Measurements from ENCODE around the gene FAAP100. TPM values are rescaled to one million over a fixed set of nuclear protein-coding genes. Genes with fewer than 3 reads are reported as not detected.

The FAAP100 gene
- total RNA-seq, 1 donor from 2014 or later = 69.5 TPM

DNA sequence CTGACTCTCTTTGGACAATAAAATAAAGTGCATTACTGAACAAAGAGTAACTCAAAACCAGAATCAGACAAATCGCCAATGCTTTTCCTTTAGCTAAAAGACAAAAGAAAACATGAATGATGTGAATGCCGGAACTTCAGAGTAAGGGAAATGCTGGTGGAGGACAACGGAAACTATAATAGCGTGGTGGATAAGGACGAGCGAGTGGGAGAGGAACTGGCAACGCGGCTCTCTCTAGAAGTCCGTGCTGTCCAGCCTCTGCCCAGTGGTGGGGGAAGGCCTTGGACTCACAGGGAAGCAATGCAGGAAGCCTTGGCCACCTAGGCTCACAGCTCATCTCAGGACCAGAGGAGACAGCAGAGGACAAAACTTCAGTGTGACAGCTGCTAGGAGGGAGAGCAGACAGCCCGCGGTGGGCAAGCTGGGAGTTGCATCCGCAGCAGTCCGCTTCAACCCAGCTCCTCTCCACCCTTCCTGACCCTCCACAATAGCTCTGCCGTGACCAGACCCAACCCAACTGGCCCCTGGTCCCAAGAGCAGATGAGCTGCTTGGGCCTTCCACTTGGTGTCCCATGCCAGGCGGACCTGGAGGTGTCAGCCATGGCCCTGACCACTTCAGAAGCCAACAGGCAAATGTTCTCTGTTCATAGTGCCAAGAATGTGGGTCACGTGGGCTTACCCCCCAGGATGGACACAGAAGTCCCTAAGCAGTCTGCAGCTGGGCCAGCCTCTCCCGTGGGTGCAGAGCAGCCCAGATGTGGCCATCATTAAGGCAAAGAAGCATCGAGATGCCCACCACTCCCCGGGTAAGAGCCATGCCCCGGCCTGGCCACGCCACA is 5.3 kb upstream of the FAAP100 start:
- no peak overlapping the region for H3K4me3 Mint-ChIP-seq
- H3K9me3 Mint-ChIP-seq = no peaks in the 10 kb centered on the region
- H3K27me3 Mint-ChIP-seq (ENCODE audit: insufficient read depth) = no peaks in the 10 kb centered on the region
- peaks cover 27% of the 10 kb centered on the region for H3K36me3 Mint-ChIP-seq (ENCODE audit: low read depth)
- H3K4me1 Mint-ChIP-seq (ENCODE audit: low read depth) = peaks cover 17% of the 10 kb centered on the region
- H3K27ac Mint-ChIP-seq = peak overlapping the region; percentile 77
- DNase-seq (ENCODE audit: low spot score) = no peak
- intact Hi-C loops (cut with micrococcal nuclease) = loop anchor here (10.0 kb wide), 1 partner anchor 307 kb away; the partner anchor contains the start of gene P4HB

- no peaks in the 10 kb centered on the region for H3K27me3 Mint-ChIP-seq (ENCODE audit: insufficient read depth)
- intact Hi-C loops (cut with micrococcal nuclease) = loop anchor here (10.0 kb wide), 1 partner anchor 308 kb away; the partner anchor contains the start of gene P4HB
- DNase-seq (ENCODE audit: low spot score) = no peak
- H3K4me3 Mint-ChIP-seq = no peak overlapping the region
- no peaks in the 10 kb centered on the region for H3K9me3 Mint-ChIP-seq
- H3K27ac Mint-ChIP-seq = no peak overlapping the region
- H3K4me1 Mint-ChIP-seq (ENCODE audit: low read depth) = peaks cover 17% of the 10 kb centered on the region
- peaks cover 25% of the 10 kb centered on the region for H3K36me3 Mint-ChIP-seq (ENCODE audit: low read depth)
These were observed 4.7 kb upstream of the FAAP100 start for GRCh38 chr17:81556863-81557262.

DNA sequence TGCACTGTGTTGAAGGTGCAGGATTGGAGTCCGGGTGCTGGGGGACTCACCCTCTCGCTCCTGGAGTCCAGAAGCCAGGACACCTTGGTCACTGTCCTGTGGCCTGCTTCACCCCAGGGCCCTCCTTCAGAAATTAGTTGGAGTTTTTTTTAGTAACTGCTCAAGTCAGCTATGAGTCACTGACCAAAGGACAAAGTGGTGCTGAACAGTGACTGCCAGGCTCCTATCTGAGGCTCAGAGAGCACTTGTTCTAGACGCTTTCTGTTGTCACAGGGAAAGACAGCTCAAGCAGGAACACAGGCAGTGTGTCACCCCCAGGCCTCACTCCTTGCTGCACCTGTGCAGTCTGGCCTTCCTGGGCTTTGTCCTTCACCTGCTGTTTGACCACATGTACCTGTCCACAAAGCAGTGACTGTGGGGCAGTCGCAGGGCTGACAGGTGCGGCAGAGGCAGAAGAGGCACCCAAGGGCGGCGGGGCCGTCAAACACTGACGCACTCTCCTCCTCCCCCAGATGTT is 4.1 kb upstream of the FAAP100 start:
- H3K27me3 Mint-ChIP-seq (ENCODE audit: insufficient read depth) = no peaks in the 10 kb centered on the region
- H3K4me3 Mint-ChIP-seq = no peak overlapping the region
- intact Hi-C loops (cut with micrococcal nuclease) = loop anchor here (10.0 kb wide), 1 partner anchor 309 kb away; the partner anchor contains the start of gene P4HB
- H3K4me1 Mint-ChIP-seq (ENCODE audit: low read depth) = peaks cover 20% of the 10 kb centered on the region
- H3K27ac Mint-ChIP-seq = no peak overlapping the region
- no peak for DNase-seq (ENCODE audit: low spot score)
- H3K9me3 Mint-ChIP-seq = no peaks in the 10 kb centered on the region
- H3K36me3 Mint-ChIP-seq (ENCODE audit: low read depth) = peaks cover 23% of the 10 kb centered on the region

- no peak for DNase-seq (ENCODE audit: low spot score)
These were observed 1.5 kb upstream of the FAAP100 start for GRCh38 chr17:81553616-81554181.

GRCh38 chr17:81553018-81553615 is 964 bp upstream of the FAAP100 start:
- DNase-seq (ENCODE audit: low spot score) = peak; percentile 67
- peaks cover 41% of the 10 kb centered on the region for H3K4me1 Mint-ChIP-seq (ENCODE audit: low read depth)
- no peaks in the 10 kb centered on the region for H3K27me3 Mint-ChIP-seq (ENCODE audit: insufficient read depth)
- no peaks in the 10 kb centered on the region for H3K9me3 Mint-ChIP-seq
- intact Hi-C loops (cut with micrococcal nuclease) = loop anchor here (1.0 to 10.0 kb wide), 8 partner anchors 39 to 434 kb away; partner anchors contain the start of genes ARL16, MRPL12, NPLOC4 and P4HB
- peak overlapping the region; percentile 91 for H3K27ac Mint-ChIP-seq
- H3K36me3 Mint-ChIP-seq (ENCODE audit: low read depth) = peaks cover 26% of the 10 kb centered on the region
- peak overlapping the region; percentile 92 for H3K4me3 Mint-ChIP-seq

More at GRCh38 chr17:81553616-81554181, 1.5 kb upstream of the FAAP100 start:
- H3K27ac Mint-ChIP-seq = peak overlapping the region; percentile 91
- H3K4me1 Mint-ChIP-seq (ENCODE audit: low read depth) = peaks cover 41% of the 10 kb centered on the region
- no peaks in the 10 kb centered on the region for H3K9me3 Mint-ChIP-seq
- no peaks in the 10 kb centered on the region for H3K27me3 Mint-ChIP-seq (ENCODE audit: insufficient read depth)
- peak overlapping the region; percentile 92 for H3K4me3 Mint-ChIP-seq
- intact Hi-C loops (cut with micrococcal nuclease) = loop anchor here (1.0 to 10.0 kb wide), 8 partner anchors 39 to 434 kb away; partner anchors contain the start of genes ARL16, MRPL12, NPLOC4 and P4HB
- H3K36me3 Mint-ChIP-seq (ENCODE audit: low read depth) = peaks cover 31% of the 10 kb centered on the region

DNA sequence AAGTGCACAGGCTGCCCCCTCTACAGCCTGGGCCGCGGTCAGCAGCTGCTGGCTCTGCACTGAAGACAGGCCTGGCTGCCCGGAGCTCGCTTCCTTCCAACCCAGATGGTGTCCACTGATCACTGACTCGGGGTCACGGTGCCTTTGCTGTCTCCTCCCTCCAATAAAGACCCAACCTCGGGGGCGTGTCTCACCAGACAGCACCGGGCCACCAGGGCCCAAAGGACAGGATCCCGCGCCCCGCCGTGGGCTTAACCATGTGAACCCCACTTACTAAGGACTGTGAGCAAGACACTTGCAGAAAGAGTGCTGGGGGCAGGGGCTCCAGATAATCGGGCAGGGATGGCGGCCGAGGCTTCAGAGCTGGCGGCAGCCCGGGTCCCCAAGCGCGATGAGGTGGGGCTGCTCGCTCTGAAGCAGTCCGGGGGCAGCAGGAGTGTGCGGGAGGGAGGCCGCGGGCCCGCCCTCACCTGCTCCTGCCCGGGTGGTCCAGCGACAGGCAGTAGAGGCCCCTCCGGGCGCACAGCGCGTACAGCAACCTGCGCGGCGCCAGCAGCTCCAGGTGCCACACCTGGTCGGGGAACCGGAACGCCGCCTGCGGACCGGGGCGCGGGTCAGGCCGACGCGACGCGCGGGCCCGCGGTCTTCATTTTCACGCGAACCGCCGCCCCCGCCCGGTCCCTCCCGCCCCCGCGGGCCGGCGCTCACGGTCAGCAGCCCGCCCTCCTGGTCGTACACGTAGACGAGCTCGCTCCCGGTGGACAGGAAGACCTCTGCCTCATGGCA is 502 bp downstream of the FAAP100 start:
- peak; percentile 7 for DNase-seq (ENCODE audit: low spot score)
- no peaks in the 10 kb centered on the region for H3K9me3 Mint-ChIP-seq
- H3K27me3 Mint-ChIP-seq (ENCODE audit: insufficient read depth) = no peaks in the 10 kb centered on the region
- intact Hi-C loops (cut with micrococcal nuclease) = loop anchor here (1.0 to 10.0 kb wide), 5 partner anchors 63 to 313 kb away; partner anchors contain the start of genes MRPL12, NPLOC4, P4HB and SLC38A10
- H3K4me1 Mint-ChIP-seq (ENCODE audit: low read depth) = peaks cover 41% of the 10 kb centered on the region
- H3K4me3 Mint-ChIP-seq = peak overlapping the region; percentile 89
- H3K27ac Mint-ChIP-seq = peak overlapping the region; percentile 79
- peaks cover 19% of the 10 kb centered on the region for H3K36me3 Mint-ChIP-seq (ENCODE audit: low read depth)

- peaks cover 41% of the 10 kb centered on the region for H3K4me1 Mint-ChIP-seq (ENCODE audit: low read depth)
- no peaks in the 10 kb centered on the region for H3K27me3 Mint-ChIP-seq (ENCODE audit: insufficient read depth)
- H3K27ac Mint-ChIP-seq = no peak overlapping the region
- H3K9me3 Mint-ChIP-seq = no peaks in the 10 kb centered on the region
- peak overlapping the region; percentile 89 for H3K4me3 Mint-ChIP-seq
- no peak for DNase-seq (ENCODE audit: low spot score)
- H3K36me3 Mint-ChIP-seq (ENCODE audit: low read depth) = peaks cover 25% of the 10 kb centered on the region
- intact Hi-C loops (cut with micrococcal nuclease) = loop anchor here (10.0 kb wide), 1 partner anchor 314 kb away; the partner anchor contains the start of gene P4HB
These were observed 1.2 kb downstream of the FAAP100 start for GRCh38 chr17:81550830-81551457.

DNA sequence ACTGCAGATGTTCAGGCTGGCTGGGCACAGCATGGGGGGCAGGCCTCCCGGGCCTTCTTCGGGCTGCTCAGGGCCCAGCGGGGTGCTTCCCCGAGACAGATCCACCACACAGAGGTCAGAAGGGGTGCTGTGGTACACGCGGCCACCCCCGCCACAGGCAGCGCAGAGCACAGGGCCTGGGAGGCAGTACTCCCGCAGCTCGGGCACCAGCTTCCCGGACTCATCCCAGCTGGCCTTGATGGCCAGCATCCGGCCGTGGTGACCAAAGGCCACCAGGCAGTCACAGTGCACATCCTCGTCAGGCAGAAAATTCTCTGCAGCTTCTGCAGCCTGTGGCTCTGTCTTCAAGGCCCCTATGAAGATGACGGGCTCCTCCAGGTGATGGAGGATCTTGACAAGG is 1.9 kb downstream of the FAAP100 start:
- peaks cover 25% of the 10 kb centered on the region for H3K36me3 Mint-ChIP-seq (ENCODE audit: low read depth)
- no peaks in the 10 kb centered on the region for H3K9me3 Mint-ChIP-seq
- H3K4me1 Mint-ChIP-seq (ENCODE audit: low read depth) = peaks cover 41% of the 10 kb centered on the region
- H3K4me3 Mint-ChIP-seq = peak overlapping the region; percentile 89
- intact Hi-C loops (cut with micrococcal nuclease) = loop anchor here (10.0 kb wide), 1 partner anchor 315 kb away; the partner anchor contains the start of gene P4HB
- no peak overlapping the region for H3K27ac Mint-ChIP-seq
- DNase-seq (ENCODE audit: low spot score) = no peak
- H3K27me3 Mint-ChIP-seq (ENCODE audit: insufficient read depth) = no peaks in the 10 kb centered on the region

GRCh38 chr17:81549826-81550225 is 2.3 kb downstream of the FAAP100 start:
- Mint-ChIP-seq H3K4me1 (ENCODE audit: low read depth) (peaks cover 41% of the 10 kb centered on the region), H3K9me3 (no peaks in the 10 kb centered on the region), H3K27me3 (ENCODE audit: insufficient read depth) (no peaks in the 10 kb centered on the region), H3K36me3 (ENCODE audit: low read depth) (peaks cover 25% of the 10 kb centered on the region), H3K27ac (no peak overlapping the region), H3K4me3 (peak overlapping the region; percentile 89)
- intact Hi-C loops (cut with micrococcal nuclease) = loop anchor here (10.0 kb wide), 1 partner anchor 315 kb away; the partner anchor contains the start of gene P4HB
- DNase-seq (ENCODE audit: low spot score) = no peak

DNA sequence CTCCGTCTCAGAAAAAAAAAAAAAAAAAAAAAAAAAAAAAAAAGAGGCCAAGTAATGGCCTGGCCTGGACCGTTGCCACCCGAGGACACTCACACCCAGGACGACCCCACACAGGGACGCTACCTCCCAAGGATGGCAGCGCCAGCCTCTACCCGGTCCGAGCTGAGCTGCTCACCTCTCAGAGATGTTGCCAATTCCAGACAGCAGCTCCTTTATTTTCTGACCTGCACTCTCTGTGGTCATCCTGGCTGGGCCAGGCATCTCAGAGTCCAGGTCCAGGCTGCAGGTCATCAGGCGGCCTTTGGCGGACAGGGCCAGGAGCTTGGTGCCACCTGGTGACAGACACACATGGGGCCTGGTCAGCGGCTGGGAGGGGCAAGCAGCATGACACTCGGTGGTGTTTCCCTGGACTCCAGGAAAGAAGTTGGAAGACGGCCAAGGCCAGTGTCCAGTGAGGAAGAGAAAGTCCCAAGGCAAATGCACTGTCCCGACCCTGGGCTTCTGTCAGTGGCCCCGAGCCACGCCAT is 3.1 kb downstream of the FAAP100 start:
- peaks cover 36% of the 10 kb centered on the region for H3K4me1 Mint-ChIP-seq (ENCODE audit: low read depth)
- intact Hi-C loops (cut with micrococcal nuclease) = no loop called here
- no peaks in the 10 kb centered on the region for H3K27me3 Mint-ChIP-seq (ENCODE audit: insufficient read depth)
- H3K27ac Mint-ChIP-seq = no peak overlapping the region
- DNase-seq (ENCODE audit: low spot score) = no peak
- H3K36me3 Mint-ChIP-seq (ENCODE audit: low read depth) = peaks cover 21% of the 10 kb centered on the region
- peak overlapping the region; percentile 89 for H3K4me3 Mint-ChIP-seq
- no peaks in the 10 kb centered on the region for H3K9me3 Mint-ChIP-seq

- DNase-seq (ENCODE audit: low spot score) = no peak
- H3K4me1 Mint-ChIP-seq (ENCODE audit: low read depth) = peaks cover 24% of the 10 kb centered on the region
- H3K27me3 Mint-ChIP-seq (ENCODE audit: insufficient read depth) = no peaks in the 10 kb centered on the region
- intact Hi-C loops (cut with micrococcal nuclease) = no loop called here
- no peaks in the 10 kb centered on the region for H3K9me3 Mint-ChIP-seq
- H3K36me3 Mint-ChIP-seq (ENCODE audit: low read depth) = peaks cover 22% of the 10 kb centered on the region
- no peak overlapping the region for H3K4me3 Mint-ChIP-seq
- no peak overlapping the region for H3K27ac Mint-ChIP-seq
These were observed 4.6 kb downstream of the FAAP100 start for GRCh38 chr17:81547614-81547982.
